Measurements from ENCODE around the gene SMYD4.
"Not testable (repeated sequence)": the region's sequence is repeated elsewhere in the genome, so short reads cannot be mapped to it uniquely, and the experiment has no call there.

SMYD4 gene

DNA sequence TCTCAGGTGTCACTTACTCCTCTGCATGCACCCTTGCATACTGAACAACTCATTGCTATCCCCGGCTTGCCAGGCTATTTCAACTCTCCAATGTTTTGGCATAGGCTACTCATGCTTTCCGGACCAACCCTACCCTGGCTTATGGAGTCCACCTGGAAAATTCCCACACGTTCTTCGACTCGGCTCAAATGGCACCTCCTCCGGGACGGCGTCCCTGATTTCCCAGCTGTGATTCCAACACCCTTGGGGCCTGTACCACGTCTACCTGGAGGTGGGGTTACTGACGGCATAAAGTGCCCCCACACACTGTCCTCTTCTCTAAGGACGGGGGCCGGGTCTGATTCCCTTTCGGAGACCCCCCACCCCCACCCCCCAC, 498 bp downstream of the SMYD4 start:
- no peak for DNase-seq

- no peak for DNase-seq
Observed at GRCh38 chr17:1820528-1821252, 9.0 kb downstream of the SMYD4 start.

GRCh38 chr17:1813088-1813487, 16.6 kb downstream of the SMYD4 start:
- DNase-seq: no peak

DNA sequence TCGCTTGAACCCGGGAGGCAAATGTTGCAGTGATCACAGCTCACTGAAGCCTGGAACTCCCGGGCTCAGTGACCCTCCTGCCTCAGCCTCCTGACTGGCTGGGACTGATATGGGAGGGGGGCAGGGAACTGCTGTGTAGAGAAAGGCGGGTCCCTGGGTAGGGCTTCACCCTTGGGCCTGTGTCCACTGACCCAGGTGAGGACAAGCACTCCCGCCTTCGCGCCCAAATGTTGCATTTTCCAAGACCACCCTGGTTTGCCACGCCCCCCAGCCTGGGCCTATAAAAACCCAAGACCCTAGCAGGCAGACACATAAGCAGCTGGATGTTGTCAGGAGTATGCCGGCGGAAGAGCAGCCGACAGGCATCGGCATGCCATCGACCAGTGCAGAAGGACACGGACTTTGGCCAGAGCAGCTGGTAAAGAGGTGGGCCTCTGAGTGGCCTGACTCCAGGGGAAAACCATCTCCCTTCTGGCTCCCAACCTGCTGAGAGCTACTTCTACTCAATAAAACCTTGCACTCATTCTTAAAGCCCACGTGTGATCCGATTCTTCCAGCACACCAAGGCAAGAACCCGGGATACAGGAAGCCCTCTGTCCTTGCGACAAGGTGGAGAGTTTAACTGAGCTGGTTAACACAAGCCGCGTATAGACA, 19.1 kb downstream of the SMYD4 start:
- DNase-seq: no peak

GRCh38 chr17:1809815-1810214, 19.9 kb downstream of the SMYD4 start:
- not testable (repeated sequence) for DNase-seq

- no peak for DNase-seq
Observed at GRCh38 chr17:1808644-1809043, 21.1 kb downstream of the SMYD4 start.

DNA sequence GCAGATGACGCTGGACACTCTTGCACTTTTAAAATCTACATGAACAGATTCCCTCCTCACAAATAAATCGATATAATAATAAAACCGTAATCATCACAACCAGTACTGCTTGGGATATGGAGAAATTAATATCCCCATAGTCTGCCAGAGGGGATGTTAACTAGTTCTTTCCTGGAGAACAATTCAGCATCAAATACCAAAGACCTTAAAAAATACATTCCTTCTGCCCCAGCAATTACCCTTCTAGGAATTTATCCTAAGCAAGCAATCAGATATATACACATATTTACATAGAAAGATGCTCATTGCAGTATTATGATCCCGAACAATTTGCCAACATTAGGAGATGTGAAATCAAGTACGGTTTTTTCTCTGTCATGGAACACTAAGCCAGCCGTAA, 21.8 kb downstream of the SMYD4 start:
- DNase-seq: no peak

DNA sequence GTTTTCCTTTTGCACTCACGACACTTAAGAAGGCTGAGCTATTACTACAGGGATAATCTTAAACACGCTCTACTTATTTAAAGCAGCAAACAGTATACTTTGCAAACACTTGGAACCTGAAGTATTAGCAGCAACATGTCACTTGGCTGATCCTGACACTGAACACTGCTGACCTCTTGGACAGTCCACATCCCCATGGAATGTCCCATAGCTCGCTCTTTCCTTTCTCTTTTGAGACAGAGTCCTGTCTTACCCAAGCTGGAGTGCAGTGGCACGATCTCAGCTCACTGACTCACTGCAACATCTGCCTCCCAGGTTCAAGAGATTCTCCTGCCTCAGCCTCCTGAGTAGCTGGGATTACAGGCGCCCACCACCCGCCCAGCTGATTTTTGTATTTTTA, 26.4 kb downstream of the SMYD4 start:
- DNase-seq: no peak

DNA sequence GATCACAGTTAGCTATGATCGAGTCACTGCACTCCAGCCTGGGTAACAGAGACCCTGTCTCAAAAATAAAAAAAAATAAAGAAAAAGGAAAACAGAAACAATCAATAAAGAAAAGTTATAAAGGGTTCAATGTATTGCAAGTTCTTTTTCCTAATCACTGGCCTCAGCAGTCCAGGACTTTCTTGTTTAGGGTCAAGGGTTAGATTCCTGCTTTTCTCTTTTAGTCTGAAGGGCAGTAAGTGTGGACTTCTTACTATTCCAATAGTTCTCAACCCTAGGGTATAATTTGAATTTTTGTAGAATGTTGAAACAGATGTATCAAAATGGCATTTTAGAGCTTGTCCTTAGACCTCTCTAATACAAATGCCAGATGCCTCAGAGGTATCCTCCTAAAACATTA, 27.3 kb downstream of the SMYD4 start:
- DNase-seq: no peak

DNA sequence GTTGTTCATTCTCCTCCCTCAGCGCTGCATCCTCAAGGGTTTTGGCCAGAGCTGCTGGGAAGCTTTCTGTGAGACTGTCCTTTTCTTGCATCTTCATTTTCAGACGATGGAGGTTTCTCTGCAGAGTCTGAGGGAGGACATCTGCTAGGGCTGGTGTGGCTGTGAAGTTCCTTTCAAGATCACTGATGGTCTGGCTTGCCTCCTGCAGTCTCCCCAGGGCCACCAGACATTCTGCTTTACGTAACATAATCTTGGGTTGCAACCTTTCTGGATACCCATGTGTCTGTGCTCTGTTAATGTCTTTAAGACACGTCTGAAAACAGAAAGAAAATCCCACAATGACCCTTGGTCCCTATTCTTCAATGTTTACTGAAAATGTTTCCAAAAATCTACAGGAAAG, 29.0 kb downstream of the SMYD4 start:
- DNase-seq: no peak

DNA sequence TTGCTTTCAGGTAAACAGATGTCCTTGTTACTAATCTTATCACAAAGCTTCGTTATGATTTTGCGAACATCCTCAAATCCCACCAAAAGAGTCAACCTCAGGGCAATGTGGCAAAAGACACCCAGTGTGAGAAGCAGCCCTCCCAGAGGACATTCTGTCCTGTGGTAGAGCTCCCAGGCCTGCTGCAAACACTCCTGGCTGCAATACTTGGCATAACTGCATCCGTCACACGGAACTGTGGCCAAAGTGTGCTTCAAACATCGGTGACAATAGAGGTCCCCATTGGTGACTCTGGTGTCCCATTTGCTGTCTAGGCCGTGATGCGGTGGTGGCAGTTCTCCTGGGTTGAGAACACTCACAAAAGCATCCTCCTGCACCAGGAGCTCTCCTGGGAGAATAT, 29.5 kb downstream of the SMYD4 start:
- DNase-seq: no peak

DNA sequence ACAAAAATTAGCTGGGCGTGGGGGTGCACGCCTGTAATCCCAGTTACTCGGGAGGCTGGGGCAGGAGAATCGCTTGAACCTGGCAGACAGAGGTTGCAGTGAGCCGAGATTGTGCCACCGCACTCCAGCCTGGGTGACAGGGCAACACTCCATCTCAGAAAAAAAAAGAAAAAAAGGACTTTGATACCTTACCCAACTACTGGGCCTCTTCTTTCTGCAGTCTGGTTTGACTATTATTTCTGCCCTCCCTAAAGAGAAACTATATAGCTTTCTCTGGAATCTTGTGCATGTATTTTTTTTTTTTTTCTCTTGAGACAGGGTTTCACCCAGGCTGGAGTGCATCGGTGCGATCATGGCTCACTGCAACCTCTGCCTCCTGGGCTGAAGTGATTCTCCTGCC, 31.9 kb downstream of the SMYD4 start:
- not testable (repeated sequence) for DNase-seq

DNA sequence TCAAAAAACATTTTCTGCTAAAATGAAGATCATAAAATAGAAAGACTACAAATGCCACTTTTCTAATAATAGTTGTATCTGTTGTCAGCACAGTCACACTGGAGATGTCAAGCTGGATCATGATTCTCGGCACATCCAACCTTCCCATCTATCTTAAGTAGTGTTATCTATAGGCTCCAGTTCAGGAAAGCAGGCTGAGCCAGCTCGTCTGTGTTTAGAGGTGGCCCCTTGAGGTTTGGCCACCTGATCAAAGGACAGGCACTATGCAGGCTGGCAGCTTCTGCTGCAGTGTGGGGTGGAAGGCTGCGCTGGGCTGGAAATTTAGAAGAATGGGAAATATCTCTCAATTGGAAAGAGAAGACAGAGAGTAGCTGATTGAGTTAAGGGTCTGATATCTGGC, 32.4 kb downstream of the SMYD4 start:
- no peak for DNase-seq

- DNase-seq: no peak
Observed at GRCh38 chr17:1796800-1797199, 32.9 kb downstream of the SMYD4 start.

DNA sequence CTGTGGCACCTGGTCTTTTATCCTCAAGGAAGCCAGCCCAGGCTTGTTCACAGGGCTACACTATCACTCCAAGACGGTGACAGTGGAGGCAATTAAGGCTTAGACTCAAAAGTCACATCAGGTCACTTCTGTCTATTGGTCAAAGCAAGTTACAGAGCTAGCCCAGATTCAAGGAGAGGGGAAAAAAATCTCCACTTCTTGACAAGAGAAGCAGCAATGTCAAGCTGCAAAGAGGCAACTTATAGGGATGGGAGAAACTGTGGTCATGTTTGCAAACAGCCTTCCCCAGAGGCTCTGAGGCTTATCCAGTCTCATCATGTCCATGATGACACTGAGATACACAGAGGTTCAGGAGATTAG, 36.3 kb downstream of the SMYD4 start:
- no peak for DNase-seq

GRCh38 chr17:1792495-1793446, 36.9 kb downstream of the SMYD4 start:
- no peak for DNase-seq

- DNase-seq: no peak
Observed at GRCh38 chr17:1789936-1790335, 39.8 kb downstream of the SMYD4 start.

DNA sequence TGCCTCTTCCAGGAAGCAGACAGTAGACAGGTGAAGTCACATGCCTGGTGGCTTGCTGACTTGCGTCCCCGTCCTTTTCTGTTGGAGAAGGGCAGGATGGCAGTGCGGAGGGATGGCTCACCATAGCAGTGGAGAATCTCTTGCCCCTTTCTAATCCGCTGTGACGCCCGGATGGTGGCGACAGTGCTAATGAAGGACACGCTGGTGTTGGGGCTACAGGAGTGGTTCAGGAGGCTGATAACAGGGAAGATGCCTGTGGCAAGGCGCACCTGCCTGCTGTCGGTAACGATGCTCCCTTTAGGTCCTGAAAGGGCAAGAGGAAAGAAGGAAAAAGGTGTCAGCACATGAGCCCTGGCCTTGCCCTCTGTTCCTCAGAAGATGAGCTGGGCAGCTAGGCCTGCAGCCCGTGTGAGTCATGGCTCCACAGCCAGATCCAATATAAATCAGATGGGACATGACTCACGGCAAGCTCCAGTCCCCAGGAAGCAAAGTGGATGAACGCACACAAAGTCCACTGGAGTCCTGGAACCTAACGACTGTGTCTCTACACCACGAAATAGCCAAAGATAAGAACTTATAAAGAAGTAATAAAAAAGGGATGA, 42.3 kb downstream of the SMYD4 start:
- no peak for DNase-seq

DNA sequence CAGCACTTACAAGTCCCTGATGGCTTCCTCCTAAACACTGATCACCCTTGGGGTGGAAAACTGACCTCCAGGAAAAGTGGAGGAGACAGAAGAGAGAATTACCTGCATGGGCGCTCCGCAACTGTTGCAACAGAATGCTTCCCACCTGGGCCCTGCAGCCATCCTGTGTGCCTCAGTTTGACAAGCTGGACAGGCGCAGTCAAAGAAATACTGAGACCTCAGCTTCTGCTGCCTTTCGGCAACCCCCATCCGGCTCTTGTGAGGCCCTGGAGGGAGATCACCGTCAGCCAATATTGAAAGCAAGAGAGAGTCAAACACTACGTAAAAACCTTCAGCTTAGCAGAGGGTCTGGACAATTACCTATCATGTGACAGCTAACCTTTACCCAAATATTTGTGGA, 43.0 kb downstream of the SMYD4 start:
- DNase-seq: no peak

DNA sequence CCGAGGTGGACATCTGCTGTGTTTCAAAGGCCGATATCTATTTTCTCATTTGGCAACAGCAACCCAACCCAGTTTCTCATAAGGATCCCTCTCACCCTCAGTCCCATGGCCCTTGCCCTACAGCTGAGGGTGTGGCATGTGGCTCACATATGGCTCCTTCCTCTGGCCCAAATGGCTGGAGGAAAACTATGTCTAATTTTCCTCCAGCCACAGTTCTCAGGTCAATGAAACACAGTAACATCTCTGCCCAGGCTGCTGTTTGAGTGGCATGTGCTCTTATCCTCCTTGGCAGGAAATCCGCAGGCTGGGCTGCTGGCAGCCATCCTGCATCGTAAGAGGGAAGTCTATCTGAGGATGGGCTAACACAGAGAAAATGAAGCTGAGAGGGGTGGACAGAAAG, 43.8 kb downstream of the SMYD4 start:
- no peak for DNase-seq

DNA sequence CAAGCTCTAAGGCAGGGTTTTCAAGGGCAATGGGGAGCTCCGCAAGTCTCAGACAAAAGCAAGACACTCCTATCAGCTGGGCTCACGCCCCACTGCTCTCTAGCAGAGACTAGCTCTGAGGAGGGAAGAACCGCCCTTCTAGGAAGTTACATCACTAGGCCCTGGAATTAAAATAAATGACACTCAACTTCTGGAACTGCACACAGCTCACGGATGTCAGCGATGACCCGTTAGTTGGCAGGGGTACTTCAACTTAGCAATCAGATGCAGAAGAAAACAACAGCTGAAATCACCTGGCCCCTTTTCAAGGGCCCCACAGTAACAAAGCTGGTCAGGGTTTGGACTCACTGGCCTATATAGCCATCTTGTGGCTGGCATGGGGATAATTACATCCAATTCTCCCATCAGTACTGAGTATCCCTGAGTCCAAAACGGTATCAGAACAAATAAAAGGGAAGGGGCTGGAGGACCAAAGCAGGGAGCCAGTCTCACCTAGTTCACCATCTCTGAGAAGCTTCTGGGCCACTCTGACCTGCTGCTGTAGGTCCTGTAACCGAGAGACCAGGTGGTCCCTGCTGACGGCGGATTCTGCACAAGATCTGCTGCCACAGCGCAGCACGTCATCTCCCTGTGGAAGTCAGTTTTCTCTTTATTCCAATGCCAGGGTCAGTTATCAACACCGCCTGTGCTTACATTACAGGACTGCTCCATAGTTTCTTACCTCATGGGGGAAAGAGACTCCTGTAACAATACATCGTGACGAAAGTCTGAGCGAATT, 45.7 kb downstream of the SMYD4 start:
- no peak for DNase-seq

- no peak for DNase-seq
Observed at GRCh38 chr17:1783271-1783670, 46.4 kb downstream of the SMYD4 start.

DNA sequence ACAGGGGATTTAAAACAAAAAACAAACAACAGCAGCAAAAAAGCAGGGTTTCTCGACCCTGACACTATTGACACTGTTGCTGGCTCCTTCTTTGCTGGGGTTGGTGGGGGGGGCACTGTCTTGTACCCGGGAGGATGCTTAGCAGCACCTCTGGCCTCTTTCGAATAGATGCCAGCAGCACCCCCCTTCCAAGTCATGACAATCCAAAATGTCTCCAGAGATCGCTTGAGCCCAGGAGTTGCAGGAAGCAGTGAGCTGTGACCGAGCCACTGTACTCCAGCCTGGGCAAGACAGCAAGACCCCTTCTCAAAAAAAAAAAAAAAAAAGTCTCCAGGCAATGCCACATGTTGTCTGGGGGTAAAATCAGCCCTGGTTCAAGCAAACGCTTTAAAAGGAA, 47.5 kb downstream of the SMYD4 start:
- no peak for DNase-seq

Data from activated CD4-positive, CD25-positive, alpha-beta regulatory T cell treated with anti-CD3 and anti-CD28 coated beads, Interleukin-2, amount 50 U/mL, for 72 hours (primary cell).